Neural cell (in vitro differentiated cells): ENCODE results near the gene CEP128. TPM values are rescaled to one million over a fixed set of nuclear protein-coding genes. Genes with fewer than 3 reads are reported as not detected.

Experiments used
- H2AFZ ChIP-seq: fragments of 200-600, 300-800 bp; sonication (generic), shearing (Covaris generic); 2 replicates; pipeline ENCODE4 v1.6.0; 2014; ENCODE audit warnings: low read depth, mild to moderate bottlenecking, antibody characterized with exemption, low read length, moderate library complexity
- H3F3A ChIP-seq: fragments of 200-600 bp; shearing (Covaris generic); 2 replicates; pipeline ENCODE4 v1.6.1; 2016; ENCODE audit warnings: mild to moderate bottlenecking, moderate library complexity, mixed read lengths, antibody characterized with exemption, low read length; ENCODE audit not compliant: insufficient read depth, poor library complexity, severe bottlenecking
- H3K27ac ChIP-seq: fragments of 200-600, 300-800 bp; sonication (generic), shearing (Covaris generic); 2 replicates; pipeline ENCODE4 v1.5.1; 2014; ENCODE audit warnings: mild to moderate bottlenecking, low read length, moderate library complexity
- H3K27me3 ChIP-seq: fragments of 300-800, 200-600 bp; sonication (generic), shearing (Covaris generic); 2 replicates; pipeline ENCODE4 v1.6.0; 2014; ENCODE audit warnings: mild to moderate bottlenecking, low read depth, low read length, moderate library complexity; ENCODE audit not compliant: insufficient read depth
- H3K36me3 ChIP-seq: fragments of 300-800, 200-600 bp; sonication (generic), shearing (Covaris generic); 2 replicates; pipeline ENCODE4 v1.5.1; 2014; ENCODE audit warnings: mild to moderate bottlenecking, antibody characterized with exemption, low read length, moderate library complexity; ENCODE audit not compliant: insufficient read depth
- H3K4me2 ChIP-seq: fragments of 300-800, 200-600 bp; sonication (generic), shearing (Covaris generic); 2 replicates; pipeline ENCODE4 v1.6.0; 2014; ENCODE audit warnings: mild to moderate bottlenecking, low read length
- H3K4me3 ChIP-seq: fragments of 300-800, 200-600 bp; sonication (generic), shearing (Covaris generic); 2 replicates; pipeline ENCODE4 v1.5.1; 2014; ENCODE audit warnings: mild to moderate bottlenecking, low read length, moderate library complexity
- H3K79me2 ChIP-seq: fragments of 200-600 bp; shearing (Covaris generic); replicated peaks from 2 replicates; pipeline ENCODE4 v1.6.0; 2014; ENCODE audit warnings: mild to moderate bottlenecking, low read length, moderate library complexity; ENCODE audit not compliant: insufficient read depth
- H3K9ac ChIP-seq: fragments of 300-800, 200-600 bp; sonication (generic), shearing (Covaris generic); 2 replicates; pipeline ENCODE4 v1.6.1; 2016; ENCODE audit warnings: mild to moderate bottlenecking, low read length, mixed read lengths
- H3K9me2 ChIP-seq: fragments of 200-600 bp; shearing (Covaris generic); 2 replicates; pipeline ENCODE4 v1.6.1; 2016; ENCODE audit warnings: mild to moderate bottlenecking, low read length, mixed read lengths; ENCODE audit not compliant: insufficient read depth
- H3K9me3 ChIP-seq: fragments of 200-600, 300-800 bp; sonication (generic), shearing (Covaris generic); 2 replicates; pipeline ENCODE4 v1.6.1; 2016; ENCODE audit warnings: mild to moderate bottlenecking, mixed run types, low read length, moderate library complexity, mixed read lengths
- H4K20me1 ChIP-seq: fragments of 200-600 bp; shearing (Covaris generic); 2 replicates; pipeline ENCODE4 v1.6.1; 2016; ENCODE audit warnings: mild to moderate bottlenecking, mixed run types; ENCODE audit not compliant: insufficient read depth
- CTCF ChIP-seq: fragments of 450-650 bp; IDR thresholded peaks from 2 replicates; pipeline ENCODE4 v1.5.1; 2014; ENCODE audit warnings: antibody characterized with exemption, mild to moderate bottlenecking, moderate library complexity; ENCODE audit not compliant: poor library complexity, severe bottlenecking
- EP300 ChIP-seq: fragments of 450-650 bp; conservative IDR thresholded peaks from 2 replicates; pipeline ENCODE4 v1.6.1; 2014; ENCODE audit warnings: antibody characterized with exemption, mild to moderate bottlenecking, moderate library complexity; ENCODE audit not compliant: poor library complexity, severe bottlenecking
- EZH2 ChIP-seq: fragments of 200-600, 300-800 bp; shearing (Covaris generic), sonication (generic); IDR thresholded peaks from 2 replicates; pipeline ENCODE4 v1.6.1; 2014; ENCODE audit warnings: antibody characterized with exemption, low read length, borderline replicate concordance, mild to moderate bottlenecking; ENCODE audit not compliant: insufficient read depth, poor library complexity, severe bottlenecking
- MXI1 ChIP-seq: fragments of 450-650 bp; conservative IDR thresholded peaks from 2 replicates; pipeline ENCODE4 v1.6.1; 2014; ENCODE audit warnings: antibody characterized with exemption, mild to moderate bottlenecking; ENCODE audit not compliant: poor library complexity, severe bottlenecking
- POLR2AphosphoS5 ChIP-seq: IDR thresholded peaks from 2 replicates; pipeline ENCODE4 v1.6.1; 2012
- RAD21 ChIP-seq: fragments of 450-650 bp; conservative IDR thresholded peaks from 2 replicates; pipeline ENCODE4 v1.6.1; 2014; ENCODE audit warnings: antibody characterized with exemption, mild to moderate bottlenecking, moderate library complexity
- REST ChIP-seq: IDR thresholded peaks from 2 replicates; pipeline ENCODE4 v1.6.1; 2012; ENCODE audit warnings: borderline replicate concordance
- SMC3 ChIP-seq: fragments of 450-650 bp; conservative IDR thresholded peaks from 2 replicates; pipeline ENCODE4 v1.6.1; 2014; ENCODE audit warnings: antibody characterized with exemption, mild to moderate bottlenecking, moderate library complexity; ENCODE audit not compliant: poor library complexity
- TAF1 ChIP-seq: IDR thresholded peaks from 2 replicates; pipeline ENCODE4 v1.6.1; 2012; ENCODE audit warnings: low read depth
- polyA plus RNA-seq: library from polyadenylated mRNA; depleted of rRNA; stranded (reverse); fragments of >200 nt; gene quantifications from 2 replicates; pipeline ENCODE4 v1.2.3, GENCODE V29; 2014

CEP128 gene
- polyA plus RNA-seq, 1 donor from 2014 or later = 5.5 TPM

GRCh38 chr14:80638620-80639515 is 302.7 kb downstream of the CEP128 start:
- TF ChIP-seq RAD21 (no peak), MXI1 (no peak), EP300 (no peak), CTCF (no peak), EZH2 (no peak), POLR2AphosphoS5 (no peak), REST (no peak), SMC3 (no peak), TAF1 (no peak)
- no peaks in the 10 kb centered on the region for H3K9me3 ChIP-seq
- no peaks in the 10 kb centered on the region for H3K79me2 ChIP-seq
- no peaks in the 10 kb centered on the region for H3K9me2 ChIP-seq
- H3F3A ChIP-seq = no peaks in the 10 kb centered on the region
- no peaks in the 10 kb centered on the region for H3K27me3 ChIP-seq
- no peak overlapping the region for H3K4me2 ChIP-seq
- no peaks in the 10 kb centered on the region for H4K20me1 ChIP-seq
- H2AFZ ChIP-seq = no peak overlapping the region
- no peak overlapping the region for H3K9ac ChIP-seq
- no peak overlapping the region for H3K27ac ChIP-seq
- no peak overlapping the region for H3K4me3 ChIP-seq
- no peaks in the 10 kb centered on the region for H3K36me3 ChIP-seq

GRCh38 chr14:80637756-80638619 is 303.6 kb downstream of the CEP128 start:
- H3K4me2 ChIP-seq = no peak overlapping the region
- H2AFZ ChIP-seq = no peak overlapping the region

More at GRCh38 chr14:80637756-80638619, 303.6 kb downstream of the CEP128 start:
- Histone ChIP-seq H4K20me1 (no peaks in the 10 kb centered on the region), H3K27ac (no peak overlapping the region), H3K9me3 (no peaks in the 10 kb centered on the region), H3F3A (no peaks in the 10 kb centered on the region), H3K27me3 (no peaks in the 10 kb centered on the region), H3K36me3 (no peaks in the 10 kb centered on the region), H3K9ac (no peak overlapping the region), H3K79me2 (no peaks in the 10 kb centered on the region), H3K9me2 (no peaks in the 10 kb centered on the region), H3K4me3 (no peak overlapping the region)
- no peak for TF ChIP-seq SMC3
- TF ChIP-seq EP300 = no peak
- TF ChIP-seq POLR2AphosphoS5 = no peak
- TF ChIP-seq TAF1 = no peak
- no peak for TF ChIP-seq CTCF
- no peak for TF ChIP-seq REST
- TF ChIP-seq EZH2 = no peak
